Fibroblast of peridontal ligament (primary cell): ENCODE results near the gene PTGFRN.
"Not testable (repeated sequence)": the region's sequence is repeated elsewhere in the genome, so short reads cannot be mapped to it uniquely, and the experiment has no call there.

Experiments used
- DNase-seq: peaks from one replicate; pipeline ENCODE4 v3.0.0-alpha.2; 2010; ENCODE audit errors: extremely low read depth

Gene PTGFRN

DNA sequence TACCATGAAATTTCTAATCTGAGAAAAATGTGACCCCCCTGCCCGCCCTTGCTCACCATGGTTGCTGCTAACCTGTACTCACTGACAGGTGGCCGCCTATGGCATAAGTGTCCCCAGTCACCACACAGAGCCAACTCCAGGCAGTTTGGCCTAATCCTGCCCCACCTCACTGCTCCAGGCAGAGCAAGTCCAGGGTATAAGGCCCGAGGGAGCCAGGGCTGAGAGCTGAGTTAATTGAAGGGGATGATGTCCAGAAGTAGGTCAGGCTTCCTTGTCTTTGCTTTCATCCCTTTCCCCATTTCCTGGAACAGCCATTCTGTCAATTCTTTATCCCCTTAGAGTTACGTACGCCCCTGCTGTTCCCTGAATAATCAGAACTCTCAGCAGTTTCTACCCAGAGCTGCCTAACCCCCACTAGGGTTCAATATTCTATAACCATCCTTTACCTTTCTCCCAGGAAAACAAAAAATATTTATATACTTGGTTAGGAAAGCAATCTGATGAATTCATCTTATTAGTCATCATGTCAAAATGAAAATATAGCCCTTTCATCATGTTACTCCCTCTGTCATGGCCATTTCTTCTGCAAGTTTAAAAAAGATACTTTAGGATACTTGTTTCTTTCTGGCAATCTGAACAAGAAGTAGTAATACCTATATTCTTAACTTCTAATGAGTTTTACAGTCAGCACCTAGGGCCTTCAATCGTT is 62.4 kb downstream of the PTGFRN start:
- DNase-seq = no peak

DNA sequence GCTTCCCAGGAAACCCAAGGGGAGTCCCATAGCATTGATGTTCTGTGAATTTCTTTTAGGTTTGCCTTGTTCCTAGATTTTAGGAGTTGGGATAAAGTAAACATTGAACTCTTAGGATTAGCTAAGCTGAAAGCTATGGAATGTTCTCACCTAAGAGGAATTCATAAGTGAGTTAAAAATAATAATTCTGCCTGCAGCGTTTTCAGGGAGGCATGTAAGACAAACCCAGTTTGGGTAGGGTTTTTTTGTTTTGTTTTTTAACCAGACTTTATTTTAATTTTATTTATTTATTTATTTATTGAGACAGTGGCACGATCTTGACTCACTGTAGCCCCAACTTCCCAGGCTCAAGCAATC is 62.9 kb downstream of the PTGFRN start:
- no peak for DNase-seq

DNA sequence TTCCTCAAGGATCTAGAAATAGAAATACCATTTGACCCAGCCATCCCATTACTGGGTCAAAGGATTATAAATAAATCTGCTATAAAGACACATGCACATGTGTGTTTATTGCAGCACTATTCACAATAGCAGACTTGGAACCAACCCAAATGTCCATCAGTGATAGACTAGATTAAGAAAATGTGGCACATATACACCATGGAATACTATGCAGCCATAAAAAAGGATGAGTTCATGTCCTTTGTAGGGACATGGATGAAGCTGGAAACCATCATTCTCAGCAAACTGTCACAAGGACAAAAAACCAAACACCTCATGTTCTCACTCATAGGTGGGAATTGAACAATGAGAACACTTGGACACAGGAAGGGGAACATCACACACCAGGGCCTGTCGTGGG is 70.6 kb downstream of the PTGFRN start:
- DNase-seq = not testable (repeated sequence)

DNA sequence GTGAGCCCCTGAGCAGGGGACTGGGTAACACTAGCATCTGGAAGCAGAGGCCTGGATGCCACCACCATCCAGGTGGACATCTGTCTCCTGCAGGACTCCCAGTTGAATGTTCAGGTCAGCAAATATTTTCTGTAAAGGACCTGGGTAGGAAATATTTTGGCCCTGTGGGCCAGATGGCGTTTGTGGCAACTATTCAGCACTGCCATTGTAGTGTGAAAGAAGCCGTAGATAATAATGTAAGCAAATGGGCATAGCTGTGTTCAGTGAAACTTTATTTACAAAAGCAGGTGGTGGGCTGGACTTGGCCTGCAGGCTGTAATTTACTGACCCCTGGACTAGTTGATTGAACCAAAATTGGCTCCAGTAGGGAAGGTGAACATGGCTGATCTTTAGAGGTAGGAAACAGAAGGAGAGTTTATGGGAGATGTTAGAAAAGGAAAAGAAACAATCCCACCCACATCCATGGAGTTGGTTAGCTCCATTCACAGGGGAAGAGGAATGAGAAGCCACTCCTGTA is 71.9 kb downstream of the PTGFRN start:
- no peak for DNase-seq

DNA sequence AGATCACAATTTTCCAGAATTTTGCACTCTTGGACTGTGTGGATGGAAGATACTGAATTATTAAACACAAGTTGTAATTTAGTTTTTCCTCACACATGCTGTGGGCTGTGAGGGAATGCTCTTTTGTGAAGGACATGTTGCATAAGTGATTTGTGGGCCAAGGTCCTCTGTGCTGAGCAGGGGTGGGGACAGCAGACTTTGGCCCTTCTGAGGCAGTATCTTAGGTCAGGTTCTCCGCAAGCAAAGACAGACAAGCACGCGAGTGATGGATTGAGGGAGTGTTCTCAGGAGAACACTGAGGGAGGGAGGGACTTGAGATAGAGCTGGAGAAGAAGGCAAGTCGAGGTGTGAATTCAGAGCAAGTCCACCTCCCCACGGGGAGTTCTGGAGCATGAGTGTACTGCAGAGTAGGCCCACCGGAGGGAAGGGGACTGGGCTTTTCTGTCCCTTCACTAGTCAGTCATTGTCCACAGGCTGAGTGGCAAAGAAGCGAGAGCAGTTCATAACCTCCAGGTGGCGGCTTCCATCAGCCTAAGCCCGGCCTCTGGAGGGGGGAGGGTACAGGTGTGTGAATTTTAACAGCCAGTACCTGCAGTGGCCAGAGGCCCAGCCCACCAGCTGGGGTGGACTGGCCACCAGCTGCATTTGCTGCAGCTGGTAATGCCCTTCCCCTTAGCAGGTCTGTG is 72.7 kb downstream of the PTGFRN start:
- no peak for DNase-seq

DNA sequence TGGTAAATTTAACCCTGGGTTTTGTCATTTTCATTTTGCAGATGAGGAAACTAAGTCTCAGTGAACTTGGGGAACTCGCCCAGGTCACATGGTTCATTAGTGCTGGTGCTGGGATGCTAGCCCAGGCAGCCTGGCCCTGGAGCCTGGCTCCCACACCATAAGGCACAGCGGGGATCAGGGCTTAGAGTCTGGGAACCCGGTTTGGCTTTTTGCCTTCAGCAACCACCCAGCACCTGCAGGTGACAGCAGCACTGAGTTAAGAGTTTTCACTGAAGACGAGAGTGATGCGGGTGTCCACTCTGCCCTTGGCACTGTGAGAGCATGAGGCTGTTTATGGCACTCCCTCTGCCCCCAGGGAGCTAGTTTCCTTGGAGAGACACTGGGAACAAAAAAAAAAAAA is 73.4 kb downstream of the PTGFRN start:
- no peak for DNase-seq

DNA sequence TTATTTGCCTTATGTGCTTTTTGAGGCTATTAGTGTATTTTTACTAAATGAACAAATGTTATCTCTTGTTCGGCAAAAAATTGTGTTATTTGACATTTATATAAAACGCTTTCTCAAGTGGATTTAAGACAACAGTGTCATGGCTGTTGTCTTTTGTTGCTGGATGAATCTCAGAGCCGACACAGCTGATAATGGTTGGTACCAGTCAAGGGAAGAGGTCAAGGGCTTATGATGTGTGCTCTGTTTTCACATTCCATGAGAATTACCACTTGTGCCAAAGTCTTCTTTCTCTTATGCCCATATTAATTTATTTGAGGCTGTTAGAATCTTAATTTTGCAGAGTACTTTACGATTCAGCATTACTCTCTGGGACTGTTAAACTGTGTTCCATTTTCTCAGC is 74.0 kb downstream of the PTGFRN start:
- no peak for DNase-seq

DNA sequence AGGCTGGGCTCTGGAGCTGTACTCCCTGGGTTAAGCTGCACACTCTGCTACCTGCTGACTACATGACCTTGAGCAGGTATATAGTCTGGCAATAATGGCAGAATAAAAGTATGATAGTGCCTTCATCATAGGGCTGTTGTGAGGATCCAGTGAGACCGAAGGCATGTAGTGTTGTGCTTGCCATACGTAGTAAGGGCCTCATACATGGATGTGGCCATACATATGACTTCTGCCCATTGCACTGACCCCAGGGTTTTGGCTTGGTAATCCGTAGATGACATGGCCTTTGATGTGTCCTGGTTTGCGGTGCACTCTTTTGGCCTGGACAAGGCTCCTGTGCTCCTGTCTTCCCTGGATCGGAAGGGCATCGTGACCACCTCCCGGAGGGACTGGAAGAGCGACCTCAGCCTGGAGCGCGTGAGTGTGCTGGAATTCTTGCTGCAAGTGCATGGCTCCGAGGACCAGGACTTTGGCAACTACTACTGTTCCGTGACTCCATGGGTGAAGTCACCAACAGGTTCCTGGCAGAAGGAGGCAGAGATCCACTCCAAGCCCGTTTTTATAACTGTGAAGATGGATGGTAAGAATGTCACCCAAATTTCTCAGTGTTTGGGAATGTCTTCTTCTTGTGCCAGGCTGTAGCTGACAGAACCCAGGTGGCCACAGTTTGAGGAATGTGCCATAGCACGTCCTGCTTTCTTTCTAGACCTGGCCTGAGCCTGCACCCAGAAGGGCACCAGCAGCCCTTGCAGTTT is 74.9 kb downstream of the PTGFRN start:
- DNase-seq = no peak

DNA sequence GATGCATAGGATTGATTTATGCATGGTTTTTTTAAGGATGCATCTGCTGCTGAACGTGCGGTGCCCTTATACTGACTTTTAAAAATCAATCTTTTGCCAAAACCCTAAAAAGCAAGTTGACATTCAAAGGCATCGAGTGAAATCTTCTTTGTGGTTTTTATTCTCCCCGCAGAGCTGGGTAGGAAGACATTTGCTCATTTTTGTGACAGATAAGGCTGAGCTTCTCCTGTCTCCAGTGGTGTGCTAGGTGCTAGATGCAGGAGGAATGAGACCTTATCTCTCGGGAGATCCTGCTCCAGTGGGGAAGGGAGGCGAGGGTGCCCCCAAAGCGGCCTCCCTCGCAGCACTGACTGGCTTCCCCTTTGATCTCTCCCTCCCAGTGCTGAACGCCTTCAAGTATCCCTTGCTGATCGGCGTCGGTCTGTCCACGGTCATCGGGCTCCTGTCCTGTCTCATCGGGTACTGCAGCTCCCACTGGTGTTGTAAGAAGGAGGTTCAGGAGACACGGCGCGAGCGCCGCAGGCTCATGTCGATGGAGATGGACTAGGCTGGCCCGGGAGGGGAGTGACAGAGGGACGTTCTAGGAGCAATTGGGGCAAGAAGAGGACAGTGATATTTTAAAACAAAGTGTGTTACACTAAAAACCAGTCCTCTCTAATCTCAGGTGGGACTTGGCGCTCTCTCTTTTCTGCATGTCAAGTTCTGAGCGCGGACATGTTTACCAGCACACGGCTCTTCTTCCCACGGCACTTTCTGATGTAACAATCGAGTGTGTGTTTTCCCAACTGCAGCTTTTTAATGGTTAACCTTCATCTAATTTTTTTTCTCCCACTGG is 76.9 kb downstream of the PTGFRN start:
- DNase-seq = no peak

DNA sequence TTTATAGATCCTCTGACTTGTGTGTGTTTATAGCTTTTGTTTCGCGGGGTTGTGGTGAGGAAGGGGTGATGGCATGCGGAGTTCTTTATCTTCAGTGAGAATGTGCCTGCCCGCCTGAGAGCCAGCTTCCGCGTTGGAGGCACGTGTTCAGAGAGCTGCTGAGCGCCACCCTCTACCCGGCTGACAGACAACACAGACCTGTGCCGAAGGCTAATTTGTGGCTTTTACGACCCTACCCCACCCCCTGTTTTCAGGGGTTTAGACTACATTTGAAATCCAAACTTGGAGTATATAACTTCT is 77.5 kb downstream of the PTGFRN start:
- no peak for DNase-seq

DNA sequence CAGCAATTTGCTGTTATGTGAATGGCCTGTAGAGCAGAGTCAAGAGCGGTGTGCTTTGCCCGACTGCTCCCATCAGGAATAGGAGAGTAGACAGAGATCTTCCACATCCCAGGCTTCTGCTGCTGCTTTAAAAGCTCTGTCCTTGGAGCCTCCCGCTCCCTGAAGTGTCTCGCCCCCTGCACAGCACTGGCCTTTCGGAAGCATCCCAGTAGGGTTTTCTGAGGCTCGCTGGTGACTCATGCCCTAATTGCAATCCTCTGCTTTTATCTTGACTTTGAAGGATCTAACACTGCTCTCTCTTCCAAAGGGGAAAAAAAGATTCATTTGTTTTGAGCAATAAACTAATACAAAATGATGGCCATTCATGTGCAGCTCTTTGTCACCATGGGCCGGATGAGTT is 78.5 kb downstream of the PTGFRN start:
- DNase-seq = peak; percentile 21

DNA sequence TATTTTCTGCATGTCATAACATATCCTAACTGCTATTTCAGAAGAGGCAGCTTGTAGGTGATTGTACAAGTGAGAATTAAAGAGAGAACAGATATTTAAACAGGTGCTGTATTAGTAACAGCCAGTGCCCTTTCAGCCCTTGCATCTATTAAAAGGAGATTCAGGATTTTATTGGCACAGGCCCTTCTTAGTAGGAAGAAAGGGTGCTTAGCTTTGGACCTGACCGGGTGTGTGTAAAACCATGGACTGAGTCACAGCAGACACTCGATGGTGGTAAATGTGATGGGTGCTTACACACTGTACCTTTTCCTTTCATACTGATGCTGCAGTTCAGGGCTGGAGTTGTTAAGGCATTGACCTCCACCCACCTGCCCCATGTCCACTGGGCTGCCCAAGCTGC is 79.2 kb downstream of the PTGFRN start:
- no peak for DNase-seq

DNA sequence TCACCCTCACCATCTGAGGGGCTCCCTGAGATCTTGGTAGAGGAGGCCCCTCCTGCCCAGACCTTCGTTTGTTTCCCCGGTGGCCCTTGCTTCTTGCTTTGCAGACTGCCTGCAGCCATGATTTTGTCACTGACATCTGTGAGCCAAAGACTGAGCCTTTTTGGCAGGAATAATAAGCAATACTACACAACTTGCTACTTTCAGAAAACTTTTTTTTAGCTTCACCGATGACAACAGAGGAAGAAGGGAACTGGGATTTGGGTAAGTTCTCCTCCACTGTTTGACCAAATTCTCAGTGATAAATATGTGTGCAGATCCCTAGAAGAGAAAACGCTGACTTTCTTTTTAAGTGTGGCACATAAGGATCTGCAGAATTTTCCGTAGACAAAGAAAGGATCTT is 80.1 kb downstream of the PTGFRN start:
- no peak for DNase-seq

DNA sequence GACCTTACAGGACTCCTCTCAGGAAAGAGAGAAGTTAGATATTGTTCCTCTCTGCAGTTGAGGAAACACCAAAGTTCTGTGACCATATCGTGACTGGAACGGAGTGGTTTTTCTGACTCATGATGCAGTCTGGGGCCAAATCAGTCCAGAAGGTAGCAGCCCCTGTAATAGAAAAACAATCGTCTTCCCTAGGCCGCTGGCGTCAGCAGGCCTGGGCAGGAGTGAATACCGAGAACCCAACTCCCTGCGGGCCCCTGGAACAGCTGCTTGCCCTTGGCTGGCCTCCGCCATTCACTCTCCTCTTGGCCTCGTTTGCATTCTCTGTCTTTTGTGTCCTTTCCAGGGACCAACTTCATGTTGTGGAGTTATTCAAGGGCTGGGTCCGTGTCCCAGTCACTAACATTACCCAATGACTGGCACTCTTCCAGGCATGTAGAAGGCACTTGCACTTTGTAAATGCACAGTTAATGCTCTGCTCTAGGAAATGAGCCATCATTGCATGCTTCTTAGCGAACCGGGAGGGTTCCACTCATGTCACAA is 81.0 kb downstream of the PTGFRN start:
- peak; percentile 70 for DNase-seq

DNA sequence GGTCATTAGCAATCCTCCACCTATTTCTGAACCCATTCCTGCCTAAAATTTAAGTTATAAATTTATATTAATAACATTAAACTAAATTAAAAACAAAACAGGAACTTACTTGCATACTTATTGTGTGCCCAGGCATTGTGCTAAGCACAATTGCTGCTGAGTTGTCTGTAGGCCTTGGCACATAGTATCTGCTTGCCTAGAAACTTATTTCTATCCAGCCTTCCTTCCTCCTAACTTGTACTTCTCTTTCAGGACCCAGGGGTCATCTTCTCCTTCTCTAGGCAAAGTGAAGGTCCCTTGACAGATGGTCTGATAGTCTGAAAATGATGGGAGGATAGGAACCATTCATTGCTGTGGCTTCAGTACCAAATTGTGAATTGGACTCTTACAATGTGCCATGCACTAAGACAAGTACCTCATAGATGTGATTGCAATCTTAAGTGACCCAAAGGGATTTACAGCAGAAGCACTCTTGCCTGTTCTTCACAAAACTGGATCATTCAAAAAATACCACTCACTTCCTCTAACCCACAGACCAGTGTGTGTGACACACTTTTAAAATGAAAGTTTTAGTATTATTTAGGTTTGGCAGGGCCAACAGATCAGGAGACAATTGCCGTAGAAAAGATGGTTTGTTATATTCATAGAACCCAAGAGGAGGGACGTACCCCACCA is 81.6 kb downstream of the PTGFRN start:
- no peak for DNase-seq

DNA sequence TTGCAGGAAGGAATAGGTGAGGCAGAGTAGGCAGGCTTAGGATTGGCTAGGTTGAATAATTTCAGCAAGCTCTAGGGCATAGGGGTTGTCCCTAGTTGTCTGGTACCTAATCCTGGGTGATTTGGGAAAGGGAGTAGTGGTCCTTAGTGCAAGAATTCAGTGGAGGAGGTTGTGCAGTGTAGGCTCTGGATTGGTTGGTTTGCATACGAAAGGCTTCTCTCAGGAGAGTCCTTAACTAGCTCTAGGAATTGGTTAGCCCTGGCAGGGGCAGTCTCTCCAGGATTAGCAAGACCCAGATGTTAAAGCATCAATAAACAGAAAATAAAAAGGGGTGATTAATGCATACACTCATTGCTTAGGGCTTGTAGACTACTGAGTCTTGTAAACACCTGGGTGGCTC is 82.2 kb downstream of the PTGFRN start:
- DNase-seq = no peak

DNA sequence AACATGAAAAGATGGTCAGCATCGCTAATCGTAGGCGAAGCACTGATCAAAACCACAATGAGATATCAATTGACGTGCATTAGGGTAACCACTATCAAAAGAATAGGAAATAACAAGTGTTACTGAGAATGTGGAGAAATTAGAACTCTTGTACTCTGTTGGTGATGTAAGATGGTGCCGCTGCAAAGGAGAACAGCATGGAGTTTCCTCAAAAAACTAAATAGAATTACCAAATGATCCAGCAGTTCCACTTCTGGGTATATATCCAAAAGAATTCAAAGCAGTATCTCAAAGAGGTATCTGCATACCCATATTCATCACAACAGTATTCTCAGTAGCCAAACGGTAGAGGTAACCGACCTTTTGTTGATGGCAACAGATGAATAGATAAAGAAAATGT is 83.6 kb downstream of the PTGFRN start:
- DNase-seq = no peak

DNA sequence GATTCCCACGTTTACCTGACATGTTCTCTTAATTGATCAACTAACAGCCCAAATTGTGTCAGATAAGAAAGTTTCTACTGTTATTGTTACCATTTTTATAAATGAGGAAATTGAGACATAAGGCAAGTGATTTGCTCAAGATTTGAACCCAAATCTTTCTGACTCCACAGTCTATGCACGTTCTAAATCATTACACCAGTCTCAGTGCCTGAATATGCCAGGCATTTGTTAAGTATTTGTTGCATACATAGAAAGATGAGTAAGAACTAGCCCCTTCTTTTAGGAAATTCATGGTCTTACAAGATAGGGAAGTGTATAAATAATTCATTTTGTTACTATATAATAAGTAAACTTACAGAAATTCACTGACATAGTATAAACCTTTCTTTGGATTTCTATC is 84.7 kb downstream of the PTGFRN start:
- DNase-seq = no peak

DNA sequence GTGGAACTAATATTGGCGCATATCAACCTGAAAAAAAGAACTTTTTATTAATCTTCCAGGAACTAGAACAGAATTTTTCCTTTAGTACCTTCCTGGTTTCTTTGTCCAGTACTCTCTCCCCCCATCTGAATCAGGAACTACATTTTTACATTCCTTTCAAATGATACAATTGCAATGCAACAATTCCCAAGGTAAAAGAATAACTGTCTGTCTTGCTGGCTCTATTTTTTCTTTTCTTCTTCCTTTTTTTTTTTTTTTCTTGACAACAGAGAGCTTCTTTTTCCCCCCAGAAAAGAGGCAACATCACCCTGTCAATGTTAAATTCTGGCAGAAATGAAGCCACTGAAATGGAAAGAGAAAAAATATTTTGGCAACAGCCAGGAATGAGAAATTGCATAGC is 87.3 kb downstream of the PTGFRN start:
- peak; percentile 7 for DNase-seq

DNA sequence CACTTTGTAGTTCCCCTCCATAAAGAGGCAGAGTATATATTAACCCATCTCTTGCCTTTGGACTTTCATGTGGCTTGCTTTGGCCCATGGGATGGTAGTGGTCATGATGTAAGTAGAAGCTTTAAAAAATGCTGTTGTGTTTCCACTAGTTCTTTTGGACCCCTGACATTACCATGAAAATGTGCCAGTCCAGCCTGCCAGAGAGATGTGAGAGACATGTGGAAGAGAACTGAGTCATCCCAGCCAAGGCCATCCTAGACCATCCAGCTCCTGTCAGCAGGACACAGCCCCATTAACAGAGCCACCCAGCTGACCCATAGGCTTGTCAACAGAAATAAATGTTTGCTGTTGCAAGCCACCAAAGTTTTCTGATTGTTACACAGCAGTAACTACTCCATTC is 87.9 kb downstream of the PTGFRN start:
- DNase-seq = peak; percentile 6

DNA sequence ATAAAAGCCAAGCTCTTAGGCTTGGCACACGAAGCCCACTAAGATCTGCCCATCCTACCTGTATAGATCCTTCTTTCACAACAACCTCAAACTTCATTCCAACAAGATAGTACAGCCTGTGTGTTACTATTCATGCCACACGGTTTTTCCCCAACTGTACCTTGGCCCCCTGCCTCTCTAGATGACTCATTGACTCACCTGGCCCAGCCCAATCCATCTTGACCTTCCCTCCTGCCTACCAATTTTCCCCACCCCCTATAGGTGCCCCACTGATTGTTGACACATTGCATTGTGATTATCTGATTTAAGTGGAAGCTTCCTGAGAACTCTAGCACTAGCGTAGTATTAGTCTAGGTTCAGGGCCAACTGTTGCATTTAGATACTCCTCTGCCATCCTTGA is 89.9 kb downstream of the PTGFRN start:
- DNase-seq = no peak
